Vagina (tissue), 2 donors: ENCODE measurements around the gene ACOX1. TPM values are rescaled to one million over a fixed set of nuclear protein-coding genes. Genes with fewer than 3 reads are reported as not detected.

Experiments
- DNase-seq, 2 donors: peaks; one replicate each; pipeline ENCODE4 v3.0.0-alpha.2; 2017; ENCODE audit errors: extremely low spot score in 2 of 2
- H3K27ac ChIP-seq: fragments of 200-600 bp; sonication (generic); one replicate; pipeline ENCODE4 v1.5.1; 2019
- H3K27me3 ChIP-seq: fragments of 200-600 bp; sonication (generic); one replicate; pipeline ENCODE4 v1.5.1; 2019
- H3K36me3 ChIP-seq, 2 donors: fragments of 200-600 bp; sonication (generic); one replicate each; pipeline ENCODE4 v1.5.1; 2017 to 2019
- H3K4me1 ChIP-seq: fragments of 200-600 bp; sonication (generic); one replicate; pipeline ENCODE4 v1.5.1; 2019
- H3K4me3 ChIP-seq, 2 donors: fragments of 200-600 bp; sonication (generic); 1 replicate in 1 of 2; 2 replicates in 1 of 2; pipeline ENCODE4 v1.5.1; 2016 to 2019
- H3K9me3 ChIP-seq: fragments of 200-600 bp; sonication (generic); one replicate; pipeline ENCODE4 v1.5.1; 2019
- POLR2A ChIP-seq, 2 donors: fragments of 450-650 bp; IDR thresholded peaks; one replicate each; pipeline ENCODE4 v1.6.1; 2017; ENCODE audit warnings: antibody characterized with exemption in 2 of 2, mild to moderate bottlenecking in 2 of 2, moderate library complexity in 2 of 2
- POLR2AphosphoS5 ChIP-seq, 2 donors: sonication (generic); formaldehyde crosslinking; IDR thresholded peaks; one replicate each; pipeline ENCODE4 v1.9.0; 2017; ENCODE audit warnings: antibody characterized with exemption in 2 of 2, mild to moderate bottlenecking in 2 of 2, low read depth in 1 of 2; ENCODE audit not compliant: insufficient read depth in 1 of 2
- intact Hi-C: fragments of 100-400 bp; cut with DNase I; formaldehyde crosslinking; loops from one replicate; pipeline ENCODE4 v1.15.1; 2023
- total RNA-seq: library from RNA; depleted of rRNA; stranded (reverse); fragments of >200 nt; gene quantifications from one replicate; pipeline ENCODE4 v1.2.3, GENCODE V29; 2016
- TF ChIP-seq, protein P1 (sequence below), 3 experiments: fragments of 450-650 bp in 2 of 3; fragments of 200-600 bp in 1 of 3; sonication (generic) in 1 of 3; IDR thresholded peaks; one replicate each; pipeline ENCODE4 v1.5.1; 2017 to 2019; ENCODE audit warnings: antibody characterized with exemption in 3 of 3, mild to moderate bottlenecking in 2 of 3, moderate library complexity in 2 of 3

ACOX1 gene
- total RNA-seq, 1 donor from 2014 or later, result 50.6 TPM

GRCh38 chr17:75942473-75942872 lies 36.5 kb downstream of the ACOX1 start:
- intact Hi-C loops, result no loop called here
- TF ChIP-seq, protein P1, sequence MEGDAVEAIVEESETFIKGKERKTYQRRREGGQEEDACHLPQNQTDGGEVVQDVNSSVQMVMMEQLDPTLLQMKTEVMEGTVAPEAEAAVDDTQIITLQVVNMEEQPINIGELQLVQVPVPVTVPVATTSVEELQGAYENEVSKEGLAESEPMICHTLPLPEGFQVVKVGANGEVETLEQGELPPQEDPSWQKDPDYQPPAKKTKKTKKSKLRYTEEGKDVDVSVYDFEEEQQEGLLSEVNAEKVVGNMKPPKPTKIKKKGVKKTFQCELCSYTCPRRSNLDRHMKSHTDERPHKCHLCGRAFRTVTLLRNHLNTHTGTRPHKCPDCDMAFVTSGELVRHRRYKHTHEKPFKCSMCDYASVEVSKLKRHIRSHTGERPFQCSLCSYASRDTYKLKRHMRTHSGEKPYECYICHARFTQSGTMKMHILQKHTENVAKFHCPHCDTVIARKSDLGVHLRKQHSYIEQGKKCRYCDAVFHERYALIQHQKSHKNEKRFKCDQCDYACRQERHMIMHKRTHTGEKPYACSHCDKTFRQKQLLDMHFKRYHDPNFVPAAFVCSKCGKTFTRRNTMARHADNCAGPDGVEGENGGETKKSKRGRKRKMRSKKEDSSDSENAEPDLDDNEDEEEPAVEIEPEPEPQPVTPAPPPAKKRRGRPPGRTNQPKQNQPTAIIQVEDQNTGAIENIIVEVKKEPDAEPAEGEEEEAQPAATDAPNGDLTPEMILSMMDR (IDR thresholded peaks at IDR 0.05), result no peak
- no peak for TF ChIP-seq POLR2AphosphoS5 (IDR thresholded peaks at IDR 0.05; ENCODE audit: insufficient read depth in 1 of 2, low read depth in 1 of 2)
- TF ChIP-seq POLR2A (IDR thresholded peaks at IDR 0.05), result no peak
- H3K4me1 ChIP-seq, result peaks cover 8% of the 10 kb centered on the region

GRCh38 chr17:75941442-75941819 lies 37.5 kb downstream of the ACOX1 start:
- no peaks in the 10 kb centered on the region for H3K27me3 ChIP-seq
- peaks cover 8% of the 10 kb centered on the region for H3K4me1 ChIP-seq
- H3K36me3 ChIP-seq, result peaks cover 0 to 6% of the 10 kb centered on the region in 2 donors
- H3K27ac ChIP-seq, result no peak overlapping the region
- intact Hi-C loops, result no loop called here
- no peaks in the 10 kb centered on the region for H3K9me3 ChIP-seq
- no peak for DNase-seq
- TF ChIP-seq POLR2A (IDR thresholded peaks at IDR 0.05) (no peak), POLR2AphosphoS5 (IDR thresholded peaks at IDR 0.05; ENCODE audit: insufficient read depth in 1 of 2, low read depth in 1 of 2) (no peak)
- TF ChIP-seq, protein P1 (IDR thresholded peaks at IDR 0.05), result no peak
- H3K4me3 ChIP-seq, result peak overlapping the region; percentile 67 to 74

More at GRCh38 chr17:75942473-75942872, 36.5 kb downstream of the ACOX1 start:
- Histone ChIP-seq H3K27me3 (no peaks in the 10 kb centered on the region), H3K4me3 (no peak overlapping the region), H3K36me3 (peaks cover 0 to 16% of the 10 kb centered on the region in 2 donors), H3K27ac (no peak overlapping the region), H3K9me3 (no peaks in the 10 kb centered on the region)
- no peak for DNase-seq

GRCh38 chr17:75940727-75941441 lies 38.1 kb downstream of the ACOX1 start, which contains the start of gene FBF1:
Gene FBF1, minus strand, starts transcription at chr17:75941042. Its CDS starts 2,893 bp downstream, at chr17:75938149.
- peak within 1 kb of the TSS; percentile 73 for H3K27ac ChIP-seq
- H3K4me1 ChIP-seq, result peaks cover 8% of the 10 kb centered on the region
- H3K27me3 ChIP-seq, result no peaks in the 10 kb centered on the region
- H3K4me3 ChIP-seq, result peak within 1 kb of the TSS; percentile 67 to 74
- intact Hi-C loops, result no loop called here
- DNase-seq, result peak in 1 of 2 donors; percentile 91
- no peaks in the 10 kb centered on the region for H3K9me3 ChIP-seq
- peaks cover 0 to under 1% of the 10 kb centered on the region in 2 donors for H3K36me3 ChIP-seq
- TF ChIP-seq, protein P1 (IDR thresholded peaks at IDR 0.05), result peak in 1 of 3 experiments; percentile 1
- TF ChIP-seq POLR2A (IDR thresholded peaks at IDR 0.05) (peak in 1 of 2 donors; percentile 73), POLR2AphosphoS5 (IDR thresholded peaks at IDR 0.05; ENCODE audit: insufficient read depth in 1 of 2, low read depth in 1 of 2) (peak; percentile 89 to 94)

- no peaks in the 10 kb centered on the region for H3K27me3 ChIP-seq
- H3K4me1 ChIP-seq, result peaks cover 8% of the 10 kb centered on the region
- no peak overlapping the region for H3K4me3 ChIP-seq
- DNase-seq, result no peak
- H3K9me3 ChIP-seq, result no peaks in the 10 kb centered on the region
- intact Hi-C loops, result no loop called here
- no peaks in the 10 kb centered on the region for H3K36me3 ChIP-seq
- H3K27ac ChIP-seq, result no peak overlapping the region
- TF ChIP-seq POLR2A (IDR thresholded peaks at IDR 0.05) (no peak), POLR2AphosphoS5 (IDR thresholded peaks at IDR 0.05; ENCODE audit: insufficient read depth in 1 of 2, low read depth in 1 of 2) (no peak)
- TF ChIP-seq, protein P1 (IDR thresholded peaks at IDR 0.05), result no peak
Observed at GRCh38 chr17:75937652-75938051, 41.3 kb downstream of the ACOX1 start.

DNA sequence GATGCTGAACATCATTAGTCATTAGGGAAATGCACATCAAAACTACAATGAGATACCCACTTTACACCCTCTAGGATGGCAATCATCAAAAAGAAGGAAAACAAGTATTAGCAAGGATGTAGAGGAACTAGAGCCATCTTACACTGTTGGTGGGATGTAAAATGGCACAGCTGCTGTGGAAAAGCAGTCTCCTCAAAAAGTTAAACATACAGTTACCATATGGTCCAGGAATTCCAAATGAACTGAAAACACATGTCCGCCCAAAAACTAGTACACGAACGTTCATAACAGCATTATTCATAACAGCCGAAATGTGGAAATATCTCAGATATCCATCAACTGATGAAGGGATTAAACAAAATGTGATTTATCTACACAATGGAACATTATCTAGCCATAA lies 45.2 kb downstream of the ACOX1 start:
- no peak overlapping the region for H3K27ac ChIP-seq
- DNase-seq, result no peak
- H3K27me3 ChIP-seq, result no peaks in the 10 kb centered on the region
- TF ChIP-seq POLR2AphosphoS5 (IDR thresholded peaks at IDR 0.05; ENCODE audit: insufficient read depth in 1 of 2, low read depth in 1 of 2), result no peak
- no peak for TF ChIP-seq POLR2A (IDR thresholded peaks at IDR 0.05)
- TF ChIP-seq, protein P1 (IDR thresholded peaks at IDR 0.05), result no peak
- H3K4me1 ChIP-seq, result no peaks in the 10 kb centered on the region
- no peaks in the 10 kb centered on the region for H3K36me3 ChIP-seq
- no peaks in the 10 kb centered on the region for H3K9me3 ChIP-seq
- intact Hi-C loops, result no loop called here
- no peak overlapping the region for H3K4me3 ChIP-seq
